DMS153 treated with DMSO at 0.1 percent for 48 hours (cell line): ENCODE data around the gene ARMC9.
A peak's percentile ranks its signal among the peaks of the same experiment; 100 is the strongest.
"Not testable (repeated sequence)": the region's sequence is repeated elsewhere in the genome, so short reads cannot be mapped to it uniquely, and the experiment has no call there.

Source experiments
- DNase-seq: peaks from one replicate; lab custom pipeline; 2025; ENCODE audit not compliant: unreplicated experiment; lab: John Stamatoyannopoulos, UW

Gene ARMC9

GRCh38 chr2:231359441-231359840, 161.0 kb downstream of the ARMC9 start:
- DNase-seq, result no peak

- DNase-seq, result no peak
These were observed 161.5 kb downstream of the ARMC9 start for GRCh38 chr2:231359948-231360347.

GRCh38 chr2:231360401-231360800, 162.0 kb downstream of the ARMC9 start:
- no peak for DNase-seq

- DNase-seq, result no peak
These were observed 162.5 kb downstream of the ARMC9 start for GRCh38 chr2:231360881-231361371.

GRCh38 chr2:231361701-231362554, 163.5 kb downstream of the ARMC9 start:
- DNase-seq, result no peak

GRCh38 chr2:231362555-231363184, 164.2 kb downstream of the ARMC9 start:
- DNase-seq, result no peak

GRCh38 chr2:231364061-231364460, 165.6 kb downstream of the ARMC9 start:
- DNase-seq, result no peak

- DNase-seq, result peak; percentile 68
These were observed 166.8 kb downstream of the ARMC9 start for GRCh38 chr2:231364961-231365810.

GRCh38 chr2:231367178-231367577, 168.7 kb downstream of the ARMC9 start:
- DNase-seq, result no peak

GRCh38 chr2:231369580-231370428, 171.4 kb downstream of the ARMC9 start:
- no peak for DNase-seq

GRCh38 chr2:231370429-231370748, 172.0 kb downstream of the ARMC9 start:
- no peak for DNase-seq

GRCh38 chr2:231370749-231371429, 172.5 kb downstream of the ARMC9 start:
- DNase-seq, result no peak

GRCh38 chr2:231371430-231372054, 173.1 kb downstream of the ARMC9 start:
- no peak for DNase-seq

GRCh38 chr2:231372326-231372725, 173.9 kb downstream of the ARMC9 start:
- DNase-seq, result no peak

GRCh38 chr2:231373184-231373583, 174.8 kb downstream of the ARMC9 start:
- DNase-seq, result no peak

- DNase-seq, result no peak
These were observed 175.4 kb downstream of the ARMC9 start for GRCh38 chr2:231373786-231374349.

- no peak for DNase-seq
These were observed 176.3 kb downstream of the ARMC9 start for GRCh38 chr2:231374771-231375170.

GRCh38 chr2:231375994-231376615, 177.7 kb downstream of the ARMC9 start:
- DNase-seq, result not testable (repeated sequence)

GRCh38 chr2:231376857-231377256, 178.4 kb downstream of the ARMC9 start:
- no peak for DNase-seq
